Stimulated activated CD4-positive, alpha-beta T cell treated with anti-CD3 and anti-CD28 coated beads, Interleukin-2, amount 100 ng/mL, for 4 hours (primary cell): ENCODE measurements around the gene HSPA12A.

ENCODE experiments used
- DNase-seq: peaks from one replicate; pipeline ENCODE4 v3.0.0-alpha.2; 2020; ENCODE audit warnings: low read depth

The HSPA12A gene

GRCh38 chr10:116629340-116629739, 113.0 kb downstream of the HSPA12A start:
- no peak for DNase-seq

- no peak for DNase-seq
These were observed 114.9 kb downstream of the HSPA12A start for GRCh38 chr10:116627386-116627933.

DNA sequence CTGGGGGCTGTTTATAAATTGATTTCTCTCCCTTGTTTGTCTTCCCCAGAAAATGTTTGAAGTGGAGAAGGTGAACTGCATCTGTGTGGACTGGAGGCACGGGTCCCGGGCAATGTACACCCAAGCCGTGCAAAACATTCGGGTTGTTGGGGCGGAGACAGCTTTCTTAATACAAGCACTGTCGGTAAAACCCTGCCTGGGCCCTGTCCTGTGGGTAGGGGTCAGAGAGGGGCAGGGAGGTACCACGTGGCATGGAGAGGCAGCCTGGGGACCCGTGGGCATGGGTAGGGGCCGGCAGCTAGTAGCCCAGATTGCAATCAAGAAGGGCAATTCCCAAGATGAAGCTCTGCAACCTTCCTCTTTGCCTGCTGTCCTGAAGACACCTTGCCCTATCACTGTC, 115.6 kb downstream of the HSPA12A start:
- DNase-seq: no peak

DNA sequence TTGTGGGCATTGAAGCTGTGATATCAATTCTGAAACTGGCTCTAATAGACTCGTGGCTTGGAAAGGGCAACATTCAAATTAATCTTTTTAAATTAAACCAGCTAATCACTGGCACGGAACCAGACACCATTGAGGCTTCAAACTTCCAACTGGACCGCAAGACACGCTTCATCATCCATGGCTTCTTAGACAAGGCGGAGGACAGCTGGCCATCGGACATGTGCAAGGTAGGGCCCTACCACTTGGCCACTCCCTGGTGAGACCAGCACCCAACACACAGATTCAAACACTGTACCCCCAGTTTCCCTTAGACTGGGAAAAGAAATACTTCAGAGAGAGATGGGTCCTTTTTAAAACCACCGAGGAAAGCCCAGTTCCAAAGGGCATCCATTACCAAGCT, 116.5 kb downstream of the HSPA12A start:
- no peak for DNase-seq

GRCh38 chr10:116621934-116622655, 120.3 kb downstream of the HSPA12A start:
- no peak for DNase-seq

- no peak for DNase-seq
These were observed 120.9 kb downstream of the HSPA12A start for GRCh38 chr10:116621476-116621875.
